ENCODE measurements around the gene UAP1. TPM values are rescaled to one million over a fixed set of nuclear protein-coding genes. Genes with fewer than 3 reads are reported as not detected.
A peak's percentile ranks its signal among the peaks of the same experiment; 100 is the strongest.

Gene UAP1
- total and polyA plus RNA-seq, 11 donors: 18.1 to 34.3 (median 21.1) TPM

GRCh38 chr1:162538815-162539431 is 22.6 kb upstream of the UAP1 start:
- H3K27me3 ChIP-seq: no peaks in the 10 kb centered on the region
- no peaks in the 10 kb centered on the region for H3K36me3 ChIP-seq
- H3K27ac ChIP-seq: no peak overlapping the region
- 81 to 100% (median 96%) methylated on average over 1 of the region's 1 CpG for WGBS, 4 donors
- no peak overlapping the region for H3K4me3 ChIP-seq
- TF ChIP-seq CTCF (IDR thresholded peaks at IDR 0.05) (no peak), POLR2A (IDR thresholded peaks at IDR 0.05) (no peak)
- no peak for DNase-seq
- no peak for ATAC-seq
- intact Hi-C loops (cut with DNase I): no loop called here
- peaks cover 0 to 14% (median 3%) of the 10 kb centered on the region in 12 donors for H3K4me1 ChIP-seq
- peaks cover 0 to 13% (median 6%) of the 10 kb centered on the region in 12 donors for H3K9me3 ChIP-seq

- WGBS, 4 donors: 43 to 57% (median 52%) methylated on average over 5 of the region's 5 CpGs
- Histone ChIP-seq H3K36me3 (no peaks in the 10 kb centered on the region), H3K9me3 (peaks cover 0 to 14% (median 6%) of the 10 kb centered on the region in 12 donors), H3K4me1 (peaks cover 0 to 14% (median 3%) of the 10 kb centered on the region in 12 donors), H3K4me3 (no peak overlapping the region), H3K27ac (peak overlapping the region; percentile 4 to 78 (median 54)), H3K27me3 (no peaks in the 10 kb centered on the region)
- DNase-seq (peak in 4 of 5 donors; percentile 51 to 76 (median 60)), ATAC-seq (peak; percentile 34 to 95 (median 92))
- intact Hi-C loops (cut with DNase I): loop anchor here in 1 of 10 donors (2.0 kb wide), 1 partner anchor 39 kb away; no protein-coding TSS in a partner anchor
- TF ChIP-seq CTCF (IDR thresholded peaks at IDR 0.05) (no peak), POLR2A (IDR thresholded peaks at IDR 0.05) (no peak)
Observed at GRCh38 chr1:162541619-162542141, 19.8 kb upstream of the UAP1 start.

GRCh38 chr1:162543228-162543627 is 18.3 kb upstream of the UAP1 start:
- DNase-seq (no peak), ATAC-seq (no peak)
- 83 to 100% (median 95%) methylated on average over 3 of the region's 3 CpGs for WGBS, 4 donors
- Histone ChIP-seq H3K27ac (no peak overlapping the region), H3K4me1 (peaks cover 0 to 14% (median 3%) of the 10 kb centered on the region in 12 donors), H3K27me3 (no peaks in the 10 kb centered on the region), H3K4me3 (no peak overlapping the region), H3K9me3 (peaks cover 0 to 14% (median 6%) of the 10 kb centered on the region in 12 donors), H3K36me3 (no peaks in the 10 kb centered on the region)
- intact Hi-C loops (cut with DNase I): no loop called here
- TF ChIP-seq CTCF (IDR thresholded peaks at IDR 0.05) (no peak), POLR2A (IDR thresholded peaks at IDR 0.05) (no peak)

DNA sequence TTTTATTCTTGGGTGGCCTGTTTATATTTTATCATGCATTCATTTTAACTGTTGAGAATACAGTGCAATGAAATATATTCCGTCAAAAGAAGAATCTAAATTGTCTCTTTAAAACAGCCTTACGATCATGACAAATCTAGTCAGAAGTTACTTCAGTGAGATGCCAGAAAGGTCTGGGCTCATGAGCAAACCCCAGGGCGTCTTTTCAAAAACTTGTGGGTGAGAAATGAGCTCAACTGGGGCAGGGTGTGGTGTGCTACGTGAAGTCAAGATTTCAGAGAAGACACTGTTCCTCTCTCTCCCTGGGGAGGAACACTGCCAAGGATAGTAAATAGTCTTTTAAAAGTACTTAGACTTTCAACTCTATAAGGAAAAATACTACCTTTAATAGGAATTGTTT is 13.4 kb upstream of the UAP1 start:
- ATAC-seq (peak; percentile 49 to 77 (median 71)), DNase-seq (peak in 2 of 5 donors; percentile 46 to 50)
- H3K4me3 ChIP-seq: no peak overlapping the region
- no peaks in the 10 kb centered on the region for H3K27me3 ChIP-seq
- H3K4me1 ChIP-seq: peaks cover 0 to 9% (median 0%) of the 10 kb centered on the region in 12 donors
- H3K27ac ChIP-seq: peak overlapping the region in 7 of 12 donors; percentile 16 to 62 (median 33)
- H3K36me3 ChIP-seq: no peaks in the 10 kb centered on the region
- peaks cover 0 to 9% (median 3%) of the 10 kb centered on the region in 12 donors for H3K9me3 ChIP-seq
- TF ChIP-seq POLR2A (IDR thresholded peaks at IDR 0.05): no peak
- no peak for TF ChIP-seq CTCF (IDR thresholded peaks at IDR 0.05)
- intact Hi-C loops (cut with DNase I): no loop called here
- 75 to 84% (median 81%) methylated on average over 4 of the region's 4 CpGs for WGBS, 4 donors
